NCI-H1436 treated with DMSO at 0.1 percent for 48 hours (cell line): Measurements from ENCODE around the gene NCAPD2.
"Not testable (repeated sequence)": the region's sequence is repeated elsewhere in the genome, so short reads cannot be mapped to it uniquely, and the experiment has no call there.

Source experiments
- DNase-seq: peaks from one replicate; lab custom pipeline; 2025; lab: John Stamatoyannopoulos, UW

NCAPD2 gene

DNA sequence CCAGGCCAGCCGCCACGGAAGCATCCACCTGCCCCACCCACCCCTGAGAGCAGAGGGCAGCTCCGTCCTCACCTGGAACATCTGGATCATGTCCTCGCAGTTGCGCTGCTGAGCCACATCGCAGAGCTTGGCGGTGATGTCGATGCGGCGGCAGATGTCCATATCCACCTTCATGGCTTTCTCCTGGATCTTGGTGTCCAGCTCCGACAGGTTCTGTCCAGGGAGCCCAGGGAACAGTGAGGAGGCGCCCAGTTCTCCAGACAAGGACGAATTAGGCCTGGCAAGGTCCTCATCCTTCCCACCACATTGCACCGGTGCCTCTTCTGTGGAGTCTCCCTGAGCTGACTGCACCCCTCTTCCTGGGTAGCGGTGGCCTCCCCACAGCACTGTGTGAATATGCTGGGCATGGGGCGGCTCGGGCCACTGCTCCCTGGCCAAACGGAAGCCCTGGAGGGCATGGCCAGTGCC is 55.8 kb downstream of the NCAPD2 start:
- DNase-seq = no peak

DNA sequence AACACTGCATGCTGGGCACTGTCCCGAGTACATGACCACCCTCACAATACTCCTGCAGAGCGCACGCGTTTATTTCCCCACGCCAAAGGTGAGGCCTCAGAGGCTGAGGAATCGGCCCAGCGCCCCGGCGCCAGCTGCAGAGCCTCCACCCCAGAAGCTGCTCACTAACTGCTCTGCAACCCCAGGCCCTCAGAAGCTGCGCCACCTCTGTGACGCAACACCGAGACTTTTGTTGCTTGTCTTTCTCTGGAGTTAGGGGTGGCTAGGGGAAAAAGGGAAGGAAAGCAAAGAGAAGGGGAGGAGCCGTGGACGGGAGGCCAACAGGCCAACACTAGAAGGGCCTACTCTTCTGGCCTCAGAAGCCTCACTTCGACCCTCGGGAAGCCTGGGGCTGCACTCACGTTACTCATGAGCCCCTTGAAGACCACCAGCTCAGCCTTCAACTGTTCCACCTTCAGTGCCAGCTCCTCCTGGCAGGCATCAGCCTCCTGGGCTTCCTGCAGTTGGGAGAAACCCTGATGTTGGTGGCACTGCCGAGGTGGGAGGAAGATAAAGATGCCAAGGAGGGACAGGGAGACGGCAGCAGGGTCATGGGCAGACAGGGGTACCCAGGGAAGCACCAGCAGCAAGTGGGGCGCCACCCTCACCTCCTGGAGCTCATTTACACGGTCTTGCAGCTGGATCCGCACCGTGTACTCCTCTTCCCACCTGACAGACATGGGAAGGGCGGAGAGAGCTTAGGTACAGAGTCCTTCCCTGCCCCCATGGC is 56.6 kb downstream of the NCAPD2 start:
- no peak for DNase-seq

DNA sequence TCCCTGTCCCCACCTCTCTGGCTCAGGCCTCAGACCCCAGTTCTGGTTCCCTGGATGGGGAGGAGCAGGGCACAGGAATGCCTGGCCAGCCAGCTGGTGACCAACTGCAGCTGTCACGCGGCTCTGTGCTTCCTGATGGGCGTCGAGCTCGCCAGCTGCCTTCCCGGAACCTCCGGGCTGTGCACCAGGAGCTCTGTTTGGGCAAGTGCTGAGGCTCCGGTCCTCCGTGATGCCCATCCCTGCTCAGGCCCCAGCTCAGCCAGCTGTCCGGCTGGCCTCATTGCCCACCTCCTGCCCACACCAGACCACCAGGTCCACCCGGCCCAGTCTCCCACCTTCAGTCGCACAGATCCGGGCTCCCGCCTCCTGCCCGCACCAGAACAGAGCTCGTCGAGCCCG is 57.2 kb downstream of the NCAPD2 start:
- no peak for DNase-seq

DNA sequence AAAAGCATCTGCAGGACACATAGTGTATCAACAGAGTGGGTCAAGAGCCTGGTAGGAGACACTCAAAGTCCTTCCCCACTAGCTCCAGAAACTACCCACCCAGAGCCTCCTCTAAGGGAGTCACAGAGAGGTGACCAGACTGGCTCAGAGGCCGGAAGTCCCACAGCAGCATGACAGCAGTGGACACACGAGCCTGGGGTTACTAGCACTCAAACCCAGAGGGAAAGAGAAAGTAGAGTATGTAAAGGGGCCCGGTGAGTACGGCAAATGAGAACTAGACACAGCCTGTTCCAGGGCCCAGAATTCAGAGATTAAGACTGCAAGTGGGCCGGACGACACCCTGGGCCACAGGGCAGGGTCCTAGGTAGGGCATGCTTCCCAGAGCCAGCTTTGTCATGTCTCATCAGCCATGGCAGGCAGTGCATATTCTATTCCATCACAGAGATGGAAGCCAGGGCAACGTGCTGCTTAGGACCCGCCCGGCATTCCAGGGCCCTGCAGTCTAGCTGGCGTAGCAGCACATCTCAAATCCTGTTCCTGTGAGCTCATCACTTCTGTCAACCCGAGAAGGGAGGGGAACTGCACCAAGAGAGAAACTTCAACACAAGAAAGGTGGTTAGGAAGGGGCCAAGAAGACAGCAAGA is 57.7 kb downstream of the NCAPD2 start:
- DNase-seq = no peak

DNA sequence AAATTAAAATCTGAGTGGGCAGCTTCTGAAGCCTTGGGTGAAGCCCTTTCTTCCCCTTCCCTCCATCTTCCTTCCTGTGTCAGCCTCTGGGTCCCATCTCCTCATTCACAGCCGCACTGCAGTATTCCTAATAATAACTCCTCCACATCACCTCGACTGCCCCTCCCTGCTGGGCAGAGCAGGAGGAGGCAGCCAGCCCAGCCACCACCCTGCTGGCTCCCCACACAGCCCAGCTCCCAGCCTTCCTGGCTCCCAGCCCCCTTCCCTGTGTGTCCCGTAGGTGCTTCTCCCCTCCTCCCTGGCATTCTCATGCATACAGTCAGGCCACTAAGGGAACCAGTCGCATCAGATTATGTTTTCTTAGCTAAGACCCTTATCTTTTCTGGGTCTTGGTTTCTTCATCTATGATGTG is 58.2 kb downstream of the NCAPD2 start:
- DNase-seq = no peak

DNA sequence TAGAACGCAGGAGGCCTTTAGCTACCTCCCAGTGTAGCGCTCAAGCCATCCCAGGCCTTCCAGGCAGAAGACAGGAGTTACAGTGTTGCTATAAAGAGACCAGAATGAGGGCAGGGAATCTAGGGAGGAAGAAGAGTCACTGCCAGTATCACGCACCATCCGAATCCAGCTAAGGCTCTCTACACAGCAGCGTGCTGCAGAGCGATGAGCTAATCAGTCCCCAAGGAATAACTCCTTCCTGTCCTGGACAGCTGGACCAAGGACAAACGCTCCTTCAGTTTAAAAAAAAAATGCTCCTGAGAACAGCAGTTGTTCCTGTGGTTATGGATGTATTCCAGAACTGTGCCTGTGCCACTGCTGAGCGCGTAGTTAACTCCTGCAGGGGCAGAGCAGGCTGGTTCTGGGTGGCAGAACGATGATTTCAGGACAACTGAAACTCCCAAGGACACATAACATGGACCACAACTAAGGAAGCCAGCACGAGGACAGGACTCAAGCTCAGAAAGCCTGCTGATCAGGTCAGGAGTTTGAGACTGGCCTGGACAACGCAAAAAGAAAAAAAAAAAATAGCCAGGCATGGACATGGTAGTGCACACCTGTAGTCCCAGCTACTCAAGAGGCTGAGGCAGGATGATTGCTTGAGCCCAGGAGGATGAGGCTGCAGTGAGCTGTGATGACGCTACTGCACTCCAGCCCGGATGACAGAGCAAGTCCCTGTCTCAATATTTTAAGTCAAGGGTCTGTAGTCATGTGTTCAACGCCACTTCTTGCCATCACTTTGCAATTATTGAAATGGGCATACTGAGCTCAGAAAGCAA is 59.4 kb downstream of the NCAPD2 start:
- no peak for DNase-seq

DNA sequence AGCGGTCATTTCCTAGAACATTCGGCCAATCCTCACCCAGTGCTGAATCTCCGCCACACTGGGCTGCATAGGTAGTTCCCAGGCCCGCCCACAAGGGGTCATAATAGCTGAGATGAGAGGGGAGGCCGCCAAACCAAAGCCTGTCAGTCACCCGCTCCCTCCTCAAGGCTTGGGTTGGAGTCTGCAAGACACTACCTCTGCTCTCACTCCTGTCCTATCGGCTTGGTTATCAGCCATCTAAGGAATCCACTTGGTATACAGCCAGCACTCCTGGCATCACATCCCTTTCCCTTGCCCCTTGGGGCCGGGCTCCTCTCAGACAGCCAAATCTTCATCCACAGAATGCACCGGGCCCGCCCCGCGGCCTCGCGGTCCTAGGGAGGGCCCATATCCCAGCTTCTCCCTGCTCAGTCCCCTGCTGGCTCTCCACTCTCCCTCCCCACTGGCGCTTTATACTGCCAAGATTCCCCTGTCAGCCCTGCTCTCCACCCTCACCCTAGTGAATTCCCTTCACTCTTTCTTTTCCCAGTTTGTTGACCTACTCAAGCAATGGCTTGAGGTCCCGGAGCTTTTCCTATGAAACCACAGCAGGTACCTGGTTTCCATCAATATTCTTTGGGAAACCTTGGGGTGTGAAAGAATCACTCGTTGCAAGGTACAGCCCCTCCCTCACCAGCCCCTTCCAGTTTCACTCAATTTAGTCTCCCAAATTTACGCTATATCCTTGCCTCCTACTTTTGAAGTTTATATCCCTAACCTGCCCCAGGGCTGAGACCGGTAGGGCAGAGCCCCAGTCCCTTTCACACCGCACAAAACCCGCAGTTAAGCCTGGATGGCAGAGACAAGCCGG is 60.5 kb downstream of the NCAPD2 start:
- DNase-seq = no peak

DNA sequence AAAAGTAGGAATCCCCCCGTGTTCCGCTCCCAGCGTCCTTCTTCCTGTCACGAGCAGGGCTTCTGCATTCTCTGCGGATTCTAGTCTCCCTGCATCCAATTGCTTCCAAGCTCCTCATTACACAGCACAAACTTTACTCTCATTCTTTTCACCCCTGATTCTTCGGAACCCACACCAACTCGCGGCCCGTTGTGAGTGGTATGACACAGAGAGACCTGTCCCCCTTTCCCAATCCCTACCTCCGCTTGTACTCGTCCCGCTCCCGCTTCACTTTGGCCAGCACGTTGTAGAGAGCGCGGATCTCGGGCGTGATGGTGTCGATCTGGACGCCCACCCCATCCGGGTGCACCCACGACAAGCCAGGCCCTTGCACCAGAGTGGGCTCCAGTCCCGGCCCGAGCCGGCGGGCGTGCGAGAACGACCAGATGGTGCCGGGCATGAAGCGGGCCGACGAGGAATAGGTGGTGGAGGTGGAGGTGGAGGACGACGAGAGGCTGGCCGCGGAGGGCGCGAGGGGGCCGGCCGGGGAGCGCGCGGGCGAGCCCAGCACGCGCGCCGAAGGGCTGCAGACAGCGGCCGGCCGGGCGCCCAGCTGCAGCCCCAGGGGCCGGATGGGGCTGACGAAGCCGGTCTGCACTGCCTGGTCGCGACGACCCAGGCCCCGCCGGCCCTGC is 61.3 kb downstream of the NCAPD2 start:
- DNase-seq = no peak

DNA sequence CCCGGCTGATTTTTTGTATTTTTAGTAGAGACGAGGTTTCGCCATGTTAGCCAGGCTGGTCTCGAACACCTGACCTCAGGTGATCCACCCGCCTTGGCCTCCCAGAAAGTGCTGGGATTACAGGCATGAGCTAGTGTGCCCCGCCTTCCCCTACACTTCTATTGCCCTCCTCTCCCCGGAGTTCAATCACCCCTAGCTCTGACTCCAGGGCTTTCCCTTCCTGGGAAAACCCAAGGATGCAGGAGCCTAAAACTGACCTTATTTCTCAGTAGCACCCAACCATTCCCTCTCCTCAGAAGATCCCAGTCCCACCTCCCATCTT is 62.6 kb downstream of the NCAPD2 start:
- not testable (repeated sequence) for DNase-seq

DNA sequence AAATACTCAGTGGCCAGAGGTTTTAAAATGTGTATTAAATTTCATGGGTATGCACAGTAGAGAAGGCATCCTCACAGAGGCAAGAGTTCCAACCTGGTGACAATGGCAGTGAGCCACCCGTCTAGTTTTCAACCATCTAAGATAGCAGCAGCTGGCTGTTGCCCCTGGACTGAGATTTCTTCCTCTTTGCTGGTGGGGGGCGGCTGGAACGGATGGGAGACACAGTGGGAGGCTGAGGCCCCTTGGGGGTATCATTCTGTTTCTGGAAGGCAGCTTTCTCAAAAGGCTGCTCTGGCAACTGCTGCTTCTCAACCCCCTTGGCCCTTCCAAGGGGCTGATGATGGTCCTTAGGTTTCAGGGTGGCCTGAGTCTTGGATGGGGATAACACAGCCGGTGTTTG is 63.0 kb downstream of the NCAPD2 start:
- no peak for DNase-seq

DNA sequence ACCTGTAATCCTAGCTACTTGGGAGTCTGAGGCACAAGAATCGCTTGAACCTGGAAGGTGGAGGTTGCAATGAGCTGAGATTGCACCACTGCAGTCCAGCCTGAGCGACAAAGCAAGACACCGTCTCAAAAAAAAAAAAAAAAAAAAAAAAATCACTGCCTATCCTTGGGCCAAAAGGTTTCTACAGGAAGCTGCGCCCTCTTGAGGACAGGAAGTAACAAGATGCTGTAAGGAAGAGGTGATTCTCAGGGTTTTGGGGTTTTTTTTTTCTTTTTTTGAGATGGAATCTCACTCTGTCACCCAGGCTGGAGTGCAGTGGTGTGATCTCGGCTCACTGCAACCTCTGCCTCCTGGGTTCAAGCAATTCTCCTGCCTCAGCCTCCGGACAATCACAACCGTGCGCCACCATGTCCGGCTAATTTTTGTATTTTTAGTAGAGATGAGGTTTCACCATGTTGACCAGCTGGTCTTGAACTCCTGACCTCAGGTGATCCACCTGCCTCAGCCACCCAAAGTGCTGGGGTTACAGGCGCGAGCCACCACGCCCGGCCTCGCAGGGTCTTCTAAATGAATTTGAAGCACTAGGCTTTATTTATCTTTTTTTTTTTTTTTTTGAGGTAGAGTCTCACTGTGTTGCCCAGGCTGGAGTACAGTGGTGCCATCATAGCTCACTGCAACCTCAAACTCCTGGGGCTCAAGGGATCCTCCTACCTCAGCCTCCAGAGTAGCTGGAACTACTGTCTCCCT is 64.3 kb downstream of the NCAPD2 start:
- not testable (repeated sequence) for DNase-seq

DNA sequence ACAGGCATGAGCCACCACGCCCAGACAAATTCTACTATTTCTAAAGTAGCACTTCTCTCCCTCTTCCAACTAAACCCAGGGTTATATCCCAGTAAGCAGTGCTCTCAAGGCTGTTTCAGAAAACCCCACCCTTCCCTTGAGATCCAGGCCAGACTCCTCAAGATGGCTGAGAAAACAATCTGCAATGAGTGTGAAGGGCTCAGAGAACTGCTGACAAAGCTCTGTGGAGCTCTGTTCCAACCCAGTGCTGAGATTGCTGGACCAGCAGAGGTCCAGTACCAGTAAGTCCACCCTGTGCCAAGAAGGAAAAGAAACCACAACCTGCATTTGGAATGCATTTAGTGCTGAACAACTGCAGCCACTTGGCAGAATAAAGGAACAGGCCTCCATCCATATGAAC is 65.6 kb downstream of the NCAPD2 start:
- DNase-seq = no peak

DNA sequence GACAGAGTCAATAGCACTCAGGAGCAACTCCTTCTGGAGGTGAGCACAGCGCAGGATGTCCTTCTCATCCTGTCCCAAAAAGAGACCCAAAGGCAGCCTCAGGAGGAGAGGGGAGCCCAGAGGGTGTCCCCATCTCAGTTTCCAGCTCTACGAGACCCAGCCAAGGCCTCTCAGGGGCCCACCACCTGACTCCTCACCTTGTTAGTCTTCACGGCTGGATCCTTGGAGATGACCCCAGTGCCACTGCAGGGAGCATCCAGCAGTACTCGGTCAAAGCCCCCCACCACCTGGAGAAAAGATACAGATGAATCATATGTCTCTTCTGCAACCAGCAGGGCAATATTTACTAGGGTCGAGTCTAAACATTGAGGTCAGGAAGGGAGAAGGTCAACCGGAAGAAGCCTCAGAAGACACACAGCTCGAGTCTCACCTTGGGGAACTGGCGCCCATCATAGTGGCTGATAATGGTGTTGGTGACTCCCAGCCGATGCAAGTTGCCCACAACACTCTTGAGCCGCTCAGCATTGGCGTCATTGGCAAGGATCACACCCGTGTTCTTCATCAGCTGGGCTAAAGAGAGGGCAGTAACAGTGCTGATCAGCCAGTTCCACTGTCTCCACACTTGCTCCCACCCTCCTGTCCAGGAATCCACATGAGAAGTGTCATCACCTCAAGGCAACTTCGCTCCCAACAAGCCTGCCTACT is 66.8 kb downstream of the NCAPD2 start:
- no peak for DNase-seq

DNA sequence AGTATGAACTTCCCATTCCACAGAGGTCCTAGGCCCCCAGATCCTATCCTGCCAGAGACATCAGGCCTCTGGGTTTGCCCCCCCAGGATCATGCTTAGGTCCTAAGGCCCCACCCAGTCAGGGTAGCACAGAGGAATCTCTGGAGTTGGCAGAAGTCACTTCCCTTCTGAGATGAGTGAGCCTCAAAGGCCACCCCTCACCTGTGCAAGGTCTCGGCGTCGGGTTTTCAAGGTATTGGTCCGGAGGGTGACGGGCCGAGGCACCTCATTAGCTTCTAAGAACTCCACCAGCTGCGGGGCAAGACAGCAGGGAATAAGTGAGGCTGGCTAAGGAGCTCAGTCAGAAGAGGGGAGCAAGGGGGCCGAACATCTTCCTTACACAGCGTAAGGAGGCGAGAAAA is 69.0 kb downstream of the NCAPD2 start:
- DNase-seq = no peak

DNA sequence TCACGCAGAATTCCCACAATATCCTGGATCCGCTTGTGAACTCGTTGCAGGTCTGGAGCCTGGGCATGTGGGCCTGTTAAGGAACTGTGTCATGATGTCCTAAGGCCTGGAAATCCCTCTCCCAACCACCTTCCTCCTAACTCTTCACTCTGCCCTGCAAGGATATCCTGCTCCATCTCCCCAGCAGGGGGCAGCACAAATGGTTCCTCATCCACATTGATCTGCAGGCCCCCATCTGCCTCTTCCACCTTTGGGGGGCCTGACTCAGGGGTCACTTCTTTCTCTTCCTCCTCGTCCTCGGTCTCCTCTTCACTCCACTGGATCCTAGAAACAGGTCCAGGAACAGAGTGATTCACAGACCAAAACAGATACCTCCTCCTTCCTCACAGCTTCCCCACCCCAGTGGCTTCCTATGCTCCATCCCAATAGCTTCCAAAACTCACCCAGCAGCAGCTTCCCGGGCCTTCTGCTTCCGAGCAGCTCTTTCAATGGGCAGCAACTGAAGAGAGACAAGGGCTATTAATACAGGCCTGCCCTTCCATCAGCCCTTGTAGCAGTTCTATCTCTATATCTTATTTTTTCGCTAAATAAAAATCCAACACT is 69.6 kb downstream of the NCAPD2 start:
- no peak for DNase-seq

DNA sequence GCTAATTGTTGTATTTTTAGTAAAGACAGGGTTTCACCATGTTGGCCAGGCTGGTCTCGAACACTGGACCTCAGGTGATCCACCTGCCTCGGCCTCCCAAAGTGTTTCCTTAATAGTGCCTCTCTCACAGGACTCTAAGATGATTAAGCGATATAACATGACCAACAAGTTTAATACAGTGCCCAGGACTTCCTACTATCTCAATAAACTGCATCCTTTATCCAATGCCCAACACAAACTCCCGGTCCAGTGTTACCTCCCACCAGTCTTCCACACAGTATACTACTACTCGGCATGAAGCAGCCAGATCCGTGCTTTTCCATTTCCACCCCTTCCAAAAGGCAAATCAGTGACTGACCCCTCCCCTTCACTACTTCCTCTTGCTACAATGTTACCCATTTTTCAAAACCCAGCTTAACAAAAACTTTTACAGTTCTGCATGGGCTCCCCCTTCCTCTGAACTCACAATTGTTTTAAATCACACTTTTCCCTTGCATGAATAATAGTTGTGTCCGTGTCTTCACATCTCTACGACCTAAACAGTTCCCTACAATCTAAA is 73.3 kb downstream of the NCAPD2 start:
- no peak for DNase-seq

DNA sequence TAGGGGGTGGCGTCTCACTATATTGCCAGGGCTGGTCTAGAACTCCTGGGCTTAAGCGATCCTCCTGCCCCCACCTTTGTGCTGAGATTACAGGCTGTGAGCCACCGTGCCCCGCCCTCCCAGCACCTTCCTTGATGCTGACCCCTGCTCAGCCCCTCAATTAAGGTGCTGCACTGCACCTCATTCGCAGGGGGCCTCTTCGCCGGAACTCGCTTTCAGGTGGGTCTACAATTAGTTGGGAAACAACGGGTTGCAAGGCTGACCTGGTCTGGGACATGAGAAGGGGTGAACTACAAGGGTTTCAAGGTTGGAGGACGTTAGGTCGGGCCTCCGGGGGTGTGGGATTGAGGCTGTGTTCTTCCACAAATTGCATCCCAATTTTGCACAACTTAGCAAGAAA is 75.4 kb downstream of the NCAPD2 start:
- no peak for DNase-seq

DNA sequence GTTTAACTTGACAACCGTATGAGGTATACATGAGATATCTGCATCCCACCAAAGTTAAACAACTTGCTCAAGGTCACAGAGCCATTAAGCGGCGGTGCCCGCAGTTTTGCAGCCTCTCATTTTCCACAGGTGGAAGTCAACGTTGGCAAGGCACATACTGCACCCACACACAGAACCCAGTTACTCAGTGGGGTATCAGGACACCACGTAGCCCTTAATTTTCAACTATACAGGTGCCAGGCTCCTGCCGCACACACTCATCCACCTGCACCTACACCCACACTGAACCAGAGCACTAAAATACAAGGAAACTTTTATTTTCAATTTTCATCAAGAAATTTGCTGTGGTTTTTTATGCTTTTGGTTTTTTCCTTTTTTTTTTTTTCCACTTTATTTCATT is 75.9 kb downstream of the NCAPD2 start:
- DNase-seq = no peak

DNA sequence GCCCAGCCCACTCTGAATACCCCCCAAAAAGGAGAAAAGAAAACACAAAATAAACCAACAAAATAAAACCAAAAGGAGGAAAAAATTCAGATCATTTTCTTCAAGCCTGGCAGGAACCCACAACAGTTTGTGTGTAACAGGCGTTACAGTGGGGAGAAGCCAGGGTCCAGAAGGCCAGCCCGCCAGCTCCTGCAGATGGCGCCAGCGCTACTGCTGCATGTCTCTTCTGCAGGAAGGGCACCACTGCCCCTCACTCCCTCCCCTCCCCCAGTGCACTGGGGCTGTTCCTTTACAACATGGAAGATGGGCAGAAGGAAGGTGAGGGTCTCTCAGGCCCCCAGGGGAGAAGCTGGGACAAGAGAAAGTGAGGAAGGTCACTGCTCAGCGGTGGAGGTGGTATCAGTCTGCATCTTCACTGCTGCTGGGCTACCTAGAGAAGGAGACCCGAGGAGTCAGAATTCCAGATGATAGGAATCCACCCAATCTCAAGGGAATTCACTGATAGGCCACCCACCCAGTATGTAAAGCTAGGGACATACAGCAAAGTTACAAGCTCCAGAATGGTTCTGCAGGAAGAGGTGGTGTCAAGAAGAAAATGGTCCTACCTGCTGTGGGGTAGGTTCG is 76.5 kb downstream of the NCAPD2 start:
- DNase-seq = no peak
